ENCODE data around the gene RAD51B. TPM values are rescaled to one million over a fixed set of nuclear protein-coding genes. Genes with fewer than 3 reads are reported as not detected.

RAD51B gene
- polyA plus RNA-seq, 1 donor (not counting 4 experiments of a cell fraction or from before 2014, with no cell fraction given) = 13.3 TPM

GRCh38 chr14:68396461-68396860, 576.9 kb downstream of the RAD51B start:
- dilution Hi-C loops (cut with MboI; ENCODE audit: extremely low pct_ligation_motif_present, low sequenced_read_pairs) = no loop called here
- no peaks in the 10 kb centered on the region for H3K79me2 ChIP-seq (ENCODE audit: control insufficient read depth, insufficient read depth, low read length)
- H3K27ac ChIP-seq (ENCODE audit: control insufficient read depth, insufficient read depth, low read length) = no peak overlapping the region
- no peak for FAIRE-seq
- H3K36me3 ChIP-seq (ENCODE audit: control insufficient read depth in 2 of 2, extremely low read depth in 1 of 2, insufficient read depth in 2 of 2, low read length in 2 of 2) = no peaks in the 10 kb centered on the region
- H3K9me1 ChIP-seq (ENCODE audit: control insufficient read depth, extremely low read depth, insufficient read depth, low read length) = no peaks in the 10 kb centered on the region
- H3K9me3 ChIP-seq (ENCODE audit: control insufficient read depth, low read depth, low read length) = no peaks in the 10 kb centered on the region
- TF ChIP-seq CTCF (optimal IDR thresholded peaks at IDR 0.05 in 1 of 3, IDR thresholded peaks at IDR 0.05 in 1 of 3, conservative IDR thresholded peaks at IDR 0.05 in 1 of 3; ENCODE audit: extremely low read depth in 1 of 3, insufficient read depth in 2 of 3, low read length in 3 of 3) (no peak), EZH2 (IDR thresholded peaks at IDR 0.05; ENCODE audit: low read length) (no peak)
- no peak for DNase-seq (ENCODE audit: low read depth, low spot score)
- H3K9ac ChIP-seq (ENCODE audit: control insufficient read depth, extremely low read depth, insufficient read depth, low read length) = no peak overlapping the region
- H3K4me2 ChIP-seq (ENCODE audit: control insufficient read depth, extremely low read depth, insufficient read depth, low read depth, low read length) = no peak overlapping the region
- H3K4me3 ChIP-seq (ENCODE audit: control insufficient read depth in 2 of 3, extremely low read depth in 1 of 3, insufficient read depth in 2 of 3, low read depth in 1 of 3, low read length in 3 of 3) = no peak overlapping the region
- no peaks in the 10 kb centered on the region for H4K20me1 ChIP-seq (ENCODE audit: control insufficient read depth, extremely low read depth, insufficient read depth, low read length)
- H3K27me3 ChIP-seq (ENCODE audit: control insufficient read depth, extremely low read depth, insufficient read depth, low read length) = no peaks in the 10 kb centered on the region
- H2AFZ ChIP-seq (ENCODE audit: control insufficient read depth, low read length) = no peak overlapping the region
- H3K4me1 ChIP-seq (ENCODE audit: control insufficient read depth, extremely low read depth, insufficient read depth, low read length) = peaks cover 13% of the 10 kb centered on the region

- H3K36me3 ChIP-seq (ENCODE audit: control insufficient read depth in 2 of 2, extremely low read depth in 1 of 2, insufficient read depth in 2 of 2, low read length in 2 of 2) = no peaks in the 10 kb centered on the region
- peaks cover 17% of the 10 kb centered on the region for H3K4me1 ChIP-seq (ENCODE audit: control insufficient read depth, extremely low read depth, insufficient read depth, low read length)
- H3K4me2 ChIP-seq (ENCODE audit: control insufficient read depth, extremely low read depth, insufficient read depth, low read depth, low read length) = no peak overlapping the region
- H3K79me2 ChIP-seq (ENCODE audit: control insufficient read depth, insufficient read depth, low read length) = no peaks in the 10 kb centered on the region
- H2AFZ ChIP-seq (ENCODE audit: control insufficient read depth, low read length) = no peak overlapping the region
- dilution Hi-C loops (cut with MboI; ENCODE audit: extremely low pct_ligation_motif_present, low sequenced_read_pairs) = no loop called here
- no peaks in the 10 kb centered on the region for H3K27me3 ChIP-seq (ENCODE audit: control insufficient read depth, extremely low read depth, insufficient read depth, low read length)
- no peaks in the 10 kb centered on the region for H3K9me3 ChIP-seq (ENCODE audit: control insufficient read depth, low read depth, low read length)
- no peak for TF ChIP-seq CTCF (optimal IDR thresholded peaks at IDR 0.05 in 1 of 3, IDR thresholded peaks at IDR 0.05 in 1 of 3, conservative IDR thresholded peaks at IDR 0.05 in 1 of 3; ENCODE audit: extremely low read depth in 1 of 3, insufficient read depth in 2 of 3, low read length in 3 of 3)
- TF ChIP-seq EZH2 (IDR thresholded peaks at IDR 0.05; ENCODE audit: low read length) = no peak
- H3K9ac ChIP-seq (ENCODE audit: control insufficient read depth, extremely low read depth, insufficient read depth, low read length) = no peak overlapping the region
- no peak overlapping the region for H3K27ac ChIP-seq (ENCODE audit: control insufficient read depth, insufficient read depth, low read length)
- no peaks in the 10 kb centered on the region for H4K20me1 ChIP-seq (ENCODE audit: control insufficient read depth, extremely low read depth, insufficient read depth, low read length)
- no peak overlapping the region for H3K4me3 ChIP-seq (ENCODE audit: control insufficient read depth in 2 of 3, extremely low read depth in 1 of 3, insufficient read depth in 2 of 3, low read depth in 1 of 3, low read length in 3 of 3)
- DNase-seq (ENCODE audit: low read depth, low spot score) (no peak), FAIRE-seq (no peak)
- no peaks in the 10 kb centered on the region for H3K9me1 ChIP-seq (ENCODE audit: control insufficient read depth, extremely low read depth, insufficient read depth, low read length)
Observed at GRCh38 chr14:68397371-68397811, 577.8 kb downstream of the RAD51B start.

All from keratinocyte (primary cell).